ENCODE results near the gene NHEJ1. TPM values are rescaled to one million over a fixed set of nuclear protein-coding genes. Genes with fewer than 3 reads are reported as not detected.

Gene NHEJ1
- total RNA-seq, 1 experiment from 2014 or later: 22.3 TPM

DNA sequence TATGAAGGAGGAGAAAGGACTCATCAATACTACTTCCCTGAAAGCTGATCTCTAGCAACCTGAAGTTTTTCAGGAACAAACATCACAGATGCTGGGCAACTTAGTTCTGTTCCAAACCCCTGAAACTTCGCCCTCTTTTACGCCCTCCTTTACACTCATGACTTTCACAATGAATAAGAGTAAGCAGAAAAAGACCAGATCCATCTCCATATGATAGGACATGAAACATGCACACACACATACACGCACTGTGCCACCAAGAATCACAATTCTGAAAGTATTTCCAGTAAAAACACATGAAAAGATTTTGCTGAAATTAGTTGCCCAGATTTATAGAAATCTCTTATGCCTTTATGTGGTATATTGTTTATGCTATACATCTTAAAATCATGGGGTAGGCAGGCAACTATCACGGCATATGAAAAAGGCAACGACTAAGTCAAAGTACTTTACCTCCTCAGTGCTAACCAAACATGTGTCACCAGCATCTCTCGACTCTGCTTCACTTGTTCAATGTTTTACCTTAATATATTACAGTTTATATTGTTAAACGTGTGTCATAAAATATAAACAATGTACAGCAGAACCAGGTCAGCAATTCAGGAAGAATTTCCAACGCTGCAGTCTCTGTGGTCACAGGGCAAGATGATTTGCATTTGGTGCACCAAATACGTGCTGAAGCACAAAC, 47.8 kb downstream of the NHEJ1 start:
- ChIA-PET CTCF (interaction anchor here (1.0 to 3.8 kb wide), 5 partner anchors 9 to 102 kb away, joined by 3 to 21 read pairs (median 7); no protein-coding TSS in a partner anchor), POLR2A (no interaction called here)
- Mint-ChIP-seq H3K27ac (no peak overlapping the region), H3K9me3 (no peaks in the 10 kb centered on the region), H3K4me3 (no peak overlapping the region), H3K36me3 (no peaks in the 10 kb centered on the region), H3K4me1 (peaks cover 9% of the 10 kb centered on the region), H3K27me3 (ENCODE audit: low read depth) (no peaks in the 10 kb centered on the region)
- TF ChIP-seq FOXK1 (CRISPR knock-in tag; IDR thresholded peaks at IDR 0.05): no peak
- ATAC-seq (no peak), DNase-seq (ENCODE audit: low spot score) (no peak)

DNA sequence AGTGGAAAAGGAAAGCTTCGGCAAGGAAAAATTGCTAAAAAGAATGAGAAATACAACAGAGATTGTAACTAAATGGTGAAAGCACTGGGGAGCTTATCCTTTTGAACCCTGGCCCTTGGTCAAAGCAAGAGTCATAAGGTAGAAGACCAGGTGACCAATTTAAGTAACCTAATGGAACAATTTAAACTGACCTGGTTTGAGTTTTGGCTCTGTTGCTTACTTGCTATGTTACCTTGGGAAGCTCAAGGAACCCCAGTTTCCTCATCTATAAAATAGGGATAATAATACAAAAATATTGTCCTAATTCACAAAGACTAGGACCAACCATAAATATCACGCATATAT, 48.6 kb downstream of the NHEJ1 start:
- no peaks in the 10 kb centered on the region for H3K27me3 Mint-ChIP-seq (ENCODE audit: low read depth)
- no peak for DNase-seq (ENCODE audit: low spot score)
- H3K27ac Mint-ChIP-seq: no peak overlapping the region
- H3K9me3 Mint-ChIP-seq: no peaks in the 10 kb centered on the region
- CTCF ChIA-PET: interaction anchor here (1.0 to 3.8 kb wide), 4 partner anchors 38 to 101 kb away, joined by 3 to 21 read pairs (median 10); no protein-coding TSS in a partner anchor
- no peak overlapping the region for H3K4me3 Mint-ChIP-seq
- TF ChIP-seq CREB1 (CRISPR knock-in tag; IDR thresholded peaks at IDR 0.05) (no peak), MYBL2 (CRISPR knock-in tag; IDR thresholded peaks at IDR 0.05) (no peak), NFATC4 (CRISPR knock-in tag; IDR thresholded peaks at IDR 0.05) (no peak), ZNF671 (CRISPR knock-in tag; IDR thresholded peaks at IDR 0.05) (no peak), KAT7 (CRISPR knock-in tag; IDR thresholded peaks at IDR 0.05; ENCODE audit: borderline replicate concordance) (no peak), ZNF232 (CRISPR knock-in tag; IDR thresholded peaks at IDR 0.05) (no peak), IRF2 (CRISPR knock-in tag; IDR thresholded peaks at IDR 0.05; ENCODE audit: borderline replicate concordance, low read depth) (no peak), ZNF121 (CRISPR knock-in tag; IDR thresholded peaks at IDR 0.05) (no peak), RORB (CRISPR knock-in tag; IDR thresholded peaks at IDR 0.05) (no peak)
- TF ChIP-seq, protein P1, sequence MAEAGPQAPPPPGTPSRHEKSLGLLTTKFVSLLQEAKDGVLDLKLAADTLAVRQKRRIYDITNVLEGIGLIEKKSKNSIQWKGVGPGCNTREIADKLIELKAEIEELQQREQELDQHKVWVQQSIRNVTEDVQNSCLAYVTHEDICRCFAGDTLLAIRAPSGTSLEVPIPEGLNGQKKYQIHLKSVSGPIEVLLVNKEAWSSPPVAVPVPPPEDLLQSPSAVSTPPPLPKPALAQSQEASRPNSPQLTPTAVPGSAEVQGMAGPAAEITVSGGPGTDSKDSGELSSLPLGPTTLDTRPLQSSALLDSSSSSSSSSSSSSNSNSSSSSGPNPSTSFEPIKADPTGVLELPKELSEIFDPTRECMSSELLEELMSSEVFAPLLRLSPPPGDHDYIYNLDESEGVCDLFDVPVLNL (CRISPR knock-in tag; IDR thresholded peaks at IDR 0.05; ENCODE audit: borderline replicate concordance, low read depth): no peak
- TF ChIP-seq, protein P2, sequence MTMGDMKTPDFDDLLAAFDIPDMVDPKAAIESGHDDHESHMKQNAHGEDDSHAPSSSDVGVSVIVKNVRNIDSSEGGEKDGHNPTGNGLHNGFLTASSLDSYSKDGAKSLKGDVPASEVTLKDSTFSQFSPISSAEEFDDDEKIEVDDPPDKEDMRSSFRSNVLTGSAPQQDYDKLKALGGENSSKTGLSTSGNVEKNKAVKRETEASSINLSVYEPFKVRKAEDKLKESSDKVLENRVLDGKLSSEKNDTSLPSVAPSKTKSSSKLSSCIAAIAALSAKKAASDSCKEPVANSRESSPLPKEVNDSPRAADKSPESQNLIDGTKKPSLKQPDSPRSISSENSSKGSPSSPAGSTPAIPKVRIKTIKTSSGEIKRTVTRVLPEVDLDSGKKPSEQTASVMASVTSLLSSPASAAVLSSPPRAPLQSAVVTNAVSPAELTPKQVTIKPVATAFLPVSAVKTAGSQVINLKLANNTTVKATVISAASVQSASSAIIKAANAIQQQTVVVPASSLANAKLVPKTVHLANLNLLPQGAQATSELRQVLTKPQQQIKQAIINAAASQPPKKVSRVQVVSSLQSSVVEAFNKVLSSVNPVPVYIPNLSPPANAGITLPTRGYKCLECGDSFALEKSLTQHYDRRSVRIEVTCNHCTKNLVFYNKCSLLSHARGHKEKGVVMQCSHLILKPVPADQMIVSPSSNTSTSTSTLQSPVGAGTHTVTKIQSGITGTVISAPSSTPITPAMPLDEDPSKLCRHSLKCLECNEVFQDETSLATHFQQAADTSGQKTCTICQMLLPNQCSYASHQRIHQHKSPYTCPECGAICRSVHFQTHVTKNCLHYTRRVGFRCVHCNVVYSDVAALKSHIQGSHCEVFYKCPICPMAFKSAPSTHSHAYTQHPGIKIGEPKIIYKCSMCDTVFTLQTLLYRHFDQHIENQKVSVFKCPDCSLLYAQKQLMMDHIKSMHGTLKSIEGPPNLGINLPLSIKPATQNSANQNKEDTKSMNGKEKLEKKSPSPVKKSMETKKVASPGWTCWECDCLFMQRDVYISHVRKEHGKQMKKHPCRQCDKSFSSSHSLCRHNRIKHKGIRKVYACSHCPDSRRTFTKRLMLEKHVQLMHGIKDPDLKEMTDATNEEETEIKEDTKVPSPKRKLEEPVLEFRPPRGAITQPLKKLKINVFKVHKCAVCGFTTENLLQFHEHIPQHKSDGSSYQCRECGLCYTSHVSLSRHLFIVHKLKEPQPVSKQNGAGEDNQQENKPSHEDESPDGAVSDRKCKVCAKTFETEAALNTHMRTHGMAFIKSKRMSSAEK (CRISPR knock-in tag; IDR thresholded peaks at IDR 0.05; ENCODE audit: borderline replicate concordance): no peak
- TF ChIP-seq, protein P3, sequence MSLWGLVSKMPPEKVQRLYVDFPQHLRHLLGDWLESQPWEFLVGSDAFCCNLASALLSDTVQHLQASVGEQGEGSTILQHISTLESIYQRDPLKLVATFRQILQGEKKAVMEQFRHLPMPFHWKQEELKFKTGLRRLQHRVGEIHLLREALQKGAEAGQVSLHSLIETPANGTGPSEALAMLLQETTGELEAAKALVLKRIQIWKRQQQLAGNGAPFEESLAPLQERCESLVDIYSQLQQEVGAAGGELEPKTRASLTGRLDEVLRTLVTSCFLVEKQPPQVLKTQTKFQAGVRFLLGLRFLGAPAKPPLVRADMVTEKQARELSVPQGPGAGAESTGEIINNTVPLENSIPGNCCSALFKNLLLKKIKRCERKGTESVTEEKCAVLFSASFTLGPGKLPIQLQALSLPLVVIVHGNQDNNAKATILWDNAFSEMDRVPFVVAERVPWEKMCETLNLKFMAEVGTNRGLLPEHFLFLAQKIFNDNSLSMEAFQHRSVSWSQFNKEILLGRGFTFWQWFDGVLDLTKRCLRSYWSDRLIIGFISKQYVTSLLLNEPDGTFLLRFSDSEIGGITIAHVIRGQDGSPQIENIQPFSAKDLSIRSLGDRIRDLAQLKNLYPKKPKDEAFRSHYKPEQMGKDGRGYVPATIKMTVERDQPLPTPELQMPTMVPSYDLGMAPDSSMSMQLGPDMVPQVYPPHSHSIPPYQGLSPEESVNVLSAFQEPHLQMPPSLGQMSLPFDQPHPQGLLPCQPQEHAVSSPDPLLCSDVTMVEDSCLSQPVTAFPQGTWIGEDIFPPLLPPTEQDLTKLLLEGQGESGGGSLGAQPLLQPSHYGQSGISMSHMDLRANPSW (CRISPR knock-in tag; conservative IDR thresholded peaks at IDR 0.05; ENCODE audit: low read depth): no peak
- TF ChIP-seq, protein P4, sequence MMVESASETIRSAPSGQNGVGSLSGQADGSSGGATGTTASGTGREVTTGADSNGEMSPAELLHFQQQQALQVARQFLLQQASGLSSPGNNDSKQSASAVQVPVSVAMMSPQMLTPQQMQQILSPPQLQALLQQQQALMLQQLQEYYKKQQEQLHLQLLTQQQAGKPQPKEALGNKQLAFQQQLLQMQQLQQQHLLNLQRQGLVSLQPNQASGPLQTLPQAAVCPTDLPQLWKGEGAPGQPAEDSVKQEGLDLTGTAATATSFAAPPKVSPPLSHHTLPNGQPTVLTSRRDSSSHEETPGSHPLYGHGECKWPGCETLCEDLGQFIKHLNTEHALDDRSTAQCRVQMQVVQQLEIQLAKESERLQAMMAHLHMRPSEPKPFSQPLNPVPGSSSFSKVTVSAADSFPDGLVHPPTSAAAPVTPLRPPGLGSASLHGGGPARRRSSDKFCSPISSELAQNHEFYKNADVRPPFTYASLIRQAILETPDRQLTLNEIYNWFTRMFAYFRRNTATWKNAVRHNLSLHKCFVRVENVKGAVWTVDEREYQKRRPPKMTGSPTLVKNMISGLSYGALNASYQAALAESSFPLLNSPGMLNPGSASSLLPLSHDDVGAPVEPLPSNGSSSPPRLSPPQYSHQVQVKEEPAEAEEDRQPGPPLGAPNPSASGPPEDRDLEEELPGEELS (CRISPR knock-in tag; IDR thresholded peaks at IDR 0.05): no peak
- TF ChIP-seq, protein P5, sequence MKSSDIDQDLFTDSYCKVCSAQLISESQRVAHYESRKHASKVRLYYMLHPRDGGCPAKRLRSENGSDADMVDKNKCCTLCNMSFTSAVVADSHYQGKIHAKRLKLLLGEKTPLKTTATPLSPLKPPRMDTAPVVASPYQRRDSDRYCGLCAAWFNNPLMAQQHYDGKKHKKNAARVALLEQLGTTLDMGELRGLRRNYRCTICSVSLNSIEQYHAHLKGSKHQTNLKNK (CRISPR knock-in tag; IDR thresholded peaks at IDR 0.05): no peak
- TF ChIP-seq, protein P6, sequence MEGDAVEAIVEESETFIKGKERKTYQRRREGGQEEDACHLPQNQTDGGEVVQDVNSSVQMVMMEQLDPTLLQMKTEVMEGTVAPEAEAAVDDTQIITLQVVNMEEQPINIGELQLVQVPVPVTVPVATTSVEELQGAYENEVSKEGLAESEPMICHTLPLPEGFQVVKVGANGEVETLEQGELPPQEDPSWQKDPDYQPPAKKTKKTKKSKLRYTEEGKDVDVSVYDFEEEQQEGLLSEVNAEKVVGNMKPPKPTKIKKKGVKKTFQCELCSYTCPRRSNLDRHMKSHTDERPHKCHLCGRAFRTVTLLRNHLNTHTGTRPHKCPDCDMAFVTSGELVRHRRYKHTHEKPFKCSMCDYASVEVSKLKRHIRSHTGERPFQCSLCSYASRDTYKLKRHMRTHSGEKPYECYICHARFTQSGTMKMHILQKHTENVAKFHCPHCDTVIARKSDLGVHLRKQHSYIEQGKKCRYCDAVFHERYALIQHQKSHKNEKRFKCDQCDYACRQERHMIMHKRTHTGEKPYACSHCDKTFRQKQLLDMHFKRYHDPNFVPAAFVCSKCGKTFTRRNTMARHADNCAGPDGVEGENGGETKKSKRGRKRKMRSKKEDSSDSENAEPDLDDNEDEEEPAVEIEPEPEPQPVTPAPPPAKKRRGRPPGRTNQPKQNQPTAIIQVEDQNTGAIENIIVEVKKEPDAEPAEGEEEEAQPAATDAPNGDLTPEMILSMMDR (IDR thresholded peaks at IDR 0.05): no peak
- TF ChIP-seq, protein P7, sequence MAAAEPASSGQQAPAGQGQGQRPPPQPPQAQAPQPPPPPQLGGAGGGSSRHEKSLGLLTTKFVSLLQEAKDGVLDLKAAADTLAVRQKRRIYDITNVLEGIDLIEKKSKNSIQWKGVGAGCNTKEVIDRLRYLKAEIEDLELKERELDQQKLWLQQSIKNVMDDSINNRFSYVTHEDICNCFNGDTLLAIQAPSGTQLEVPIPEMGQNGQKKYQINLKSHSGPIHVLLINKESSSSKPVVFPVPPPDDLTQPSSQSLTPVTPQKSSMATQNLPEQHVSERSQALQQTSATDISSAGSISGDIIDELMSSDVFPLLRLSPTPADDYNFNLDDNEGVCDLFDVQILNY (CRISPR knock-in tag; IDR thresholded peaks at IDR 0.05): no peak
- H3K4me1 Mint-ChIP-seq: peaks cover 9% of the 10 kb centered on the region
- POLR2A ChIA-PET: no interaction called here
- H3K36me3 Mint-ChIP-seq: no peaks in the 10 kb centered on the region
- ATAC-seq: no peak
